GM12865 (cell line): Measurements from ENCODE around the gene RNF207.

Experiments
- DNase-seq: peaks from one replicate; pipeline ENCODE4 v3.0.0; 2010; ENCODE audit warnings: low read depth
- H3K4me3 ChIP-seq: 2 replicates; pipeline ENCODE4 v1.5.1; 2011; ENCODE audit warnings: mild to moderate bottlenecking, low read depth, low read length, control low read depth
- TF ChIP-seq, protein P1 (sequence below): IDR thresholded peaks from 2 replicates; pipeline ENCODE4 v1.5.1; 2011; ENCODE audit warnings: low read length, control low read depth, low read depth, inconsistent platforms; ENCODE audit not compliant: insufficient read depth; ENCODE audit errors: missing control alignments

Gene RNF207

DNA sequence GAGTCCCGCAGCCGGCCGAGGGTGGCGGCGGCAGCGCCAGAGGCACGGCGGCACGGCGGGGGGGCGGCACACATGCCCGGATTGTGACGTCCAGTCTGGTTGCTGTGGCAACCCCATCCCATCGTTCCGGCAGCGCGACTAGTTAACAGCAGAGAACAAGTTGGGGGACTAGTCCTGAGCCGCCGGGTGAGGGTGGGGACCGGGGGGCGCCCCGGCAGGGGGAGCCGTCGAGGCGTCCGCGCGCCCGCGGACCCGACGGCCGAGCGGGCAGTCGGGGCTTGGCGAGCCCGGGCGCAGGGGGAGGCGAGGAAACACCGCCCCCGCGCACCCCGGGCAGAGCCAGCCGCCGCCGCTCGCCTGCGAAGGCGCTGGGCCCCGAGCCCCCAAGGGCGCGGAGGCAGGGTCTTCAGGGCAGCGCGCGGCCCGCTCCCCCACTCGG is 25.6 kb upstream of the RNF207 start, which contains the start of gene CHD5:
Gene CHD5, minus strand, starts transcription at position 54 of the 439 bp plus-strand sequence. CDS start 298 bp downstream, outside the sequence.
- no peak for DNase-seq
- no peak within 1 kb of the TSS for H3K4me3 ChIP-seq
- TF ChIP-seq, protein P1, sequence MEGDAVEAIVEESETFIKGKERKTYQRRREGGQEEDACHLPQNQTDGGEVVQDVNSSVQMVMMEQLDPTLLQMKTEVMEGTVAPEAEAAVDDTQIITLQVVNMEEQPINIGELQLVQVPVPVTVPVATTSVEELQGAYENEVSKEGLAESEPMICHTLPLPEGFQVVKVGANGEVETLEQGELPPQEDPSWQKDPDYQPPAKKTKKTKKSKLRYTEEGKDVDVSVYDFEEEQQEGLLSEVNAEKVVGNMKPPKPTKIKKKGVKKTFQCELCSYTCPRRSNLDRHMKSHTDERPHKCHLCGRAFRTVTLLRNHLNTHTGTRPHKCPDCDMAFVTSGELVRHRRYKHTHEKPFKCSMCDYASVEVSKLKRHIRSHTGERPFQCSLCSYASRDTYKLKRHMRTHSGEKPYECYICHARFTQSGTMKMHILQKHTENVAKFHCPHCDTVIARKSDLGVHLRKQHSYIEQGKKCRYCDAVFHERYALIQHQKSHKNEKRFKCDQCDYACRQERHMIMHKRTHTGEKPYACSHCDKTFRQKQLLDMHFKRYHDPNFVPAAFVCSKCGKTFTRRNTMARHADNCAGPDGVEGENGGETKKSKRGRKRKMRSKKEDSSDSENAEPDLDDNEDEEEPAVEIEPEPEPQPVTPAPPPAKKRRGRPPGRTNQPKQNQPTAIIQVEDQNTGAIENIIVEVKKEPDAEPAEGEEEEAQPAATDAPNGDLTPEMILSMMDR: peak; percentile 7

DNA sequence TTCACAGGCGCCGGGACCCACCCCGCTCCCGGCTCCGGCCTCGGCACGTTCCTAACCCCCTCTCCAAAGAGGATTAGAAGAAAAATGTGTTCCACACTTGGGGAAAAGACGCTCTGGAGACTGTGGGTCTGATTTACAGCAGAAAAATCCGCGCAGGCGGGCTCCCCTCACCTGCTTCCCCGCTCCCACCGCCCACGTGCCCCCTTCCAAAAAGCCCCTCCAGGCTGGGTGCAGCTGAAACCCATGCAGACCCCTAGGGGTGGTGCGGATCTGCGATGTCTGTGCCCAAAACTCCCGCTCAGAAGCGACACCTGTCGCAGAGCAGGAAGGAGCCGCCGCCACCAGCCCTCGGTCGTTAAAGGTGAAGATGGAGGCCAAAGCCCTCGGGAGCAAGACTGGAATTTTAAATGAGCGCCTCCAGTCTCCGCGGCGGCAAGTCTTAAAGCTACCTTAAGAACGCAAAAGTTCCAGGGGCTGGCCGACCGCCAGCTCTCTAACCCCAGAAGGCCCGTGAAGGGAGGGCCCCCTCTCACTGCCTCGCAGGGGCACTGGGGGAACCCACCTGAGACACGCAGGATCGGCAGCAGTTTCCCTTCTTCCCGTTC is 25.1 kb upstream of the RNF207 start:
- H3K4me3 ChIP-seq: no peak overlapping the region
- DNase-seq: no peak
- TF ChIP-seq, protein P1: no peak

DNA sequence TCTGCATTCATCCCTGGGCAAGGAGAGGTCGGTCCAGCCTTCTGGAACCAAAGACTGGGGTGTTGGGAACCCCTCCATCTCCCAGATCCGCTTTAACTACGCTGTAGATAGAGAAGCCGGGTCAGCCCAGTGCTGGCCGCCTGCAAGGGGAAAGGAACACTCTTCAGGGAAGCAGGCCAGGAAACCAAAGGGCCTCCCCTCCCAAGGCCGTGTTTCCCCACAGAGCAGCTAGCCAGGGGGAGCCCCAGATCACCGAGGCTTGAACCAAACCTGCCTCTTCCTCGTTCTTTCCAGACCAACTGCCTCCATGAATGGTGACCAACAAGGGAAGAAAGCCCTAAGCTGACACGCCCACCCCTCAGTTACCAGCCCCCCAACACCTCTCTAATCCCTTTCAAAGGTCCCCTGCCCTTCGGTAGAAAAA is 24.6 kb upstream of the RNF207 start:
- DNase-seq: no peak
- no peak overlapping the region for H3K4me3 ChIP-seq

DNA sequence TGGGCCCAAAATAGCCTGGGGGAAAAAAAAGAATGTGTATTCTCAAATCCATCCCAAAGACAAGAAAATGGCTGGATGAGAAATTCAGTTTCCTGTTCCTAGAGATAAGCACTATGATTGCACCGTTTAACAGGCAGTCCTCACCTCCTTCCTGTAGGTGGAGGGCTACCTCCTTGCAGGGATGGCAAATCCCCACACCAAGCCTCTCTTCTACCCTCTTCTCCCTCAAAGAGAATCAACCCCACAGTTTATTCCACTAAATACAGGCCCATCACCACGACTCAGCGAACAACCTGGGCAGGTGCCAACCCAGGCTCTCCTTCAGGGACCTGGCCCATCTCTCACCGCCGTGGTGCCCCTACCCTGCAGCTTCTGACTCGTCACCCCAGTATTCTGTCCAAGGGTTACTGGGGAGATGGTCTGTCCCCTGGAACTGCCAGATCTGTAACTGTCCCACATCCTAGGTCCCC is 22.4 kb upstream of the RNF207 start:
- no peak for DNase-seq
- no peak overlapping the region for H3K4me3 ChIP-seq
- TF ChIP-seq, protein P1: peak; percentile 9

More for the DNA sequence above, 24.6 kb upstream of the RNF207 start:
- TF ChIP-seq, protein P1: no peak

DNA sequence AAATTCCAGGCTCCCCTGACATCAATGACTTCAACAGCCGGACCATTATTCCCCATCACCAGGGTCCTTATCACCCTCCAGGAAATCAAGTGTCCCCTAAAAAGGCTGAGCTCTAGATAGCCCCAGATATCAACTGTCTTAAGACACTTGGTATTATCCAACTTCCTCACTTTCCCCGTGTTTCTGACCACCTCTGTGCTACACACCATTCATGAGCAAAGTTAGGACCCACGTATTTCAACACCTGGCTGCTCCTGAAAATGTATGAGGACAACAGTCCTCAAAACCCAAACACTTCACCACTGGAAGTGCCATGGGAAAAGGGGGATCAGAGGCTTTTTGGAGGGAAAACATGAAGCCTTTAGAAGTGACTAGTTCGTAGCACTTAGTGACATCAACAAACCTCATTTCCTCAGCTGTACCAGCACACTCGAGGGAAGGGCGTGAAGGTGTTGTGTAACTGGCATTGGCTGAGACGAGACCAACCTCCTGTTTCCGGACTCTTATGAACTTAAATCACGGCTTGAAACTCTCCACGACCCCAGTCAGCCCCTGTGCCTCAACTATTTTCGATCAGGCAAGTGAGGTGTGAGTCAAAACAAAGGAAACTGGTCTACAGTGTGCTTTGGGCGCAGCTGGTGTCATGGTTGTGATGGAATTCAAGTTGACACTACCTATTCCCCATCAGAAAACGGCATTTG is 21.7 kb upstream of the RNF207 start:
- TF ChIP-seq, protein P1: no peak
- no peak for DNase-seq
- H3K4me3 ChIP-seq: no peak overlapping the region

DNA sequence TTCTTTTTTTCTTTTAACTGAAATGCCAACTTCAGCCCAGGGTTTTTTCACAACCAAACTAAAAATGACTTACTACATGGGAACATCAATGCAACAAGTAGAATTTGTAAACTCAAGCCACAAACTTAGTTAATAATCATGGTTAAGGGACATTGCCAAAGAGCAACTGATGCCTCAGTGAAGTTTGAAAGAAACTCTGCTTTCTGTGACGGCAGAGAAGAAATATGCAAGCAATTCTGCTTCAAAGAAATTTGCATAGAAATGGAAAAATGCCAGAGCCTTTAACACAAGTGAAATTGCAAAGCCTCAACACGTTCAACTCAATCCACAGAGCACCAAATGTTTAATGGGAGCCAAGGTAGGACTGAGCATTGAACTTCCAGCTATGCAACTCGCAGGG is 20.8 kb upstream of the RNF207 start:
- TF ChIP-seq, protein P1: no peak
- no peak for DNase-seq
- no peak overlapping the region for H3K4me3 ChIP-seq
